Suppressor macrophage treated with lipopolysaccharide for 4 hours (primary cell): ENCODE data around the gene ATP1A4.

ENCODE experiments used
- DNase-seq: peaks from one replicate; pipeline ENCODE4 v3.0.0-alpha.2; 2020

ATP1A4 gene

DNA sequence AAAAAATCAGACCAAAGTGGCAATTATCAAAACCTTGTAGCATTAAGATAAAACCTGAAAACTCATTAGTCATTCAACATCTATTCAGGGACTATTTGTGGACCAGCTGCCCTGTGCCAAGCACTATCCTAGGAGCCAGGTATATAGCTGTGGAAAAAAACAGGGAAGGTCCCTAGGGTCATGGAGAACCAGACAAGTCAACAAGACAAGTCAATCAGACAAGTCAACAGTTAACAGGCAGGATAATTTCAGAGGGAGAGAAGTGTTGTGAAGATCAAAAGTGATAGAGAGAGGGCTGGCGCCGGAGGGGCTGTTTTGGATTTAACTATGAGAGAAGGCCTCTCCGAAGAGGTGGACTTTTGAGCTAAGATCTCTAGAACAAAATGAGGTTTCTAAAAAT is 3.3 kb upstream of the ATP1A4 start:
- DNase-seq, result no peak

DNA sequence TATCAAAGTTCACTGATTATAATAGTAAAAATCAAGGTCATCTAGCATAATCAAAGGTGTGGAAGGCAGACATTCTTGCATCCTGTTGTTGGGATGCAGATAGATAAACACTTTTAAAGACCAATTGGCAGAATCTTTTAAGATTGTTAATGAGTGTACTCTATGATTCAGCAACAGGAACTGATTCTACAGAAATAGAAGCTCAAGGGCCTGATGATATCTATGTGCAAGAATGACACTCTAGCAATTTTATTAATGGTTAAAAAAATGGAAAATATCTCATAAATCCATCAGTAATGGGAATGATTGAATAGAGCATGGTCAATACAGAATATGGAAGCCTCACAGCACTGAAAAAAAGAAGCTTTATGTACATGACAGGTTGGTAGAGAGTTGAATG is 2.2 kb upstream of the ATP1A4 start:
- DNase-seq, result no peak

DNA sequence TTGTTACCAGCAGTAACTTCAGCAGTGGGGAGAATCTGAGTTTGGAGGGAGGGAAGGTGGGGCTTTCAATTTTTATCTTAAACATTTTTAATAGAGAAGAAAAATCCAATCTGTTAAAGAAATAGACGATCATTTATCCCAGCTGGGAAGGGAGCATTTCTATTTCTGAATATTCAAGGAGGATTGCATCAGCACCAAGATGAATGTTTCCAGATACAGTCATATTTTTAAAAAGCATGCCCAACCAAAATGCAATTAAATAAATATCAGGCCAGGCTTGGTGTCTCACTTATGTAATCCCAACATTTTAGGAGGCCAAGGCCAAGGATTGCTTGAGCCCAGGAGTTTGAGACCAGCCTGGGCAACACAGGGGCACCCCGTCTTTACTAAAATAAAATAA is 1.7 kb upstream of the ATP1A4 start:
- no peak for DNase-seq

DNA sequence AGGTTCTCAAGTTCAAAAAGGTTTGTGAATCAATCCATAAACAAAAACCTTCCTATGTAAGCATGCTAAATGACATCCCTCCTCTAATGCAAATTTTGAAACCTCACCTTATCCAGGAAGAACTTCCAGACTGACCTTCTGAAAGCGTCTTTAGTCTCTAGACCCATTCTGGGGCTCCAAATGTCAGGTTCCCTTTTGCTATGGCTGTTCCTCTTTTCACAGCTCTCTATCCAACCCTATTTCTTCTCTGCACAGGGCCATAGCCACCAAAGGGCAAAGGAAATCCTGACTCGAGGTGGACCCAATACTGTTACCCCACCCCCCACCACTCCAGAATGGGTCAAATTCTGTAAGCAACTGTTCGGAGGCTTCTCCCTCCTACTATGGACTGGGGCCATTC is 3.4 kb downstream of the ATP1A4 start:
- peak; percentile 71 for DNase-seq

DNA sequence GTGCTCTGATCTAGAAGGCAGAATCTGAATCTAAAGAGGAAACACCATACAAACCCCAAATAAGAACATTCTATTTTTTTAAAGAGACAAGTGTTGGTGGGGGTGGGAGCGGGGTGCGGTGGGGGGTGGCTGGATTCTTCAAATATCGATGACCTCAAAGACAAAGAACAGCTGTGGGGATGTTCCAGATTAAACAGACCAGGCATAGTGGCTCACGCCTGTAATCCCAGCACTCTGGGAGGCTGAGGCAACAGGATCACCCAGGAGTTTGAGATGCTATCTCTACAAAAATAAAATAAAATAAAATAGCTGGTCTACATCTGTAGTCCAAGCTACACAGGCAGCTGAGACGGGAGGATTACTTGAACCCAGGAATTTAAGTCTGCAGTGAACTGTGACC is 5.0 kb downstream of the ATP1A4 start:
- DNase-seq, result no peak

DNA sequence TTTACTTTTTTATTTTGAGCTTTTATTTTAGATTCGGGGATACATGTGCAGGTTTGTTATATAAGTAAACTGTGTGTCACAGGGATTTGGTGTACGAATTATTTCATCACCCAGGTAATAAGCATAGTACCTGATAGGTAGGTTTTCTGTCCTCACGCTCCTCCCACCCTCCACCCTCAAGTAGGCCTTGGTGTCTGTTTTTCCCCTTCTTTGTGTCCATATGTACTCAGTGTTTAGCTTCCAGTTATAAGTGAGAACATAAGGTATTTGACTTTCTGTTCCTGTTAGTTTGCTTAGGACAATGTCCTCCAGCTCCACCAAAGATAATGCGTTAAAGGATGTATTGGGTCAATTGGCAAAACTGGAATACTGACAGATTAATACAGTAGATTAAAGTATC is 5.8 kb downstream of the ATP1A4 start:
- DNase-seq, result no peak

DNA sequence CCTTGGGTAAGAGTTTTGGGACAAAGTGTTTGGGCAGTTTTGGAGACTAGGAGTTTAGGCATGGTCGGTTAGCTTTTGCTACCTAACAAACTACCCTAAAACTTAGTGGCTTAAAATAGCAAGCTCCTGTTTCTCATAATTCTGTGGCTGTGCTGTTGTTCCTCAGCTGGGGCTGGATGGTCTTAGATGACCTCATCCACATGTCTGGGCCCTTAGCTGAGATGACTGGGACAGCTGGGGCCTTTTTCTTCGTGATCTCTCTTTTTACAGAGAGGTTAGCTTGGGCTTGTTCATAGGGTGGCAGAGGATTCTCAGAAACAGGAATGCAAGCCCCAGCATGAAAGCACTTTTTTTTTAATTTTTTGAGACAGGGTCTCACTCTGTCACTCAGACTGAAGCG is 6.6 kb downstream of the ATP1A4 start:
- DNase-seq, result no peak

DNA sequence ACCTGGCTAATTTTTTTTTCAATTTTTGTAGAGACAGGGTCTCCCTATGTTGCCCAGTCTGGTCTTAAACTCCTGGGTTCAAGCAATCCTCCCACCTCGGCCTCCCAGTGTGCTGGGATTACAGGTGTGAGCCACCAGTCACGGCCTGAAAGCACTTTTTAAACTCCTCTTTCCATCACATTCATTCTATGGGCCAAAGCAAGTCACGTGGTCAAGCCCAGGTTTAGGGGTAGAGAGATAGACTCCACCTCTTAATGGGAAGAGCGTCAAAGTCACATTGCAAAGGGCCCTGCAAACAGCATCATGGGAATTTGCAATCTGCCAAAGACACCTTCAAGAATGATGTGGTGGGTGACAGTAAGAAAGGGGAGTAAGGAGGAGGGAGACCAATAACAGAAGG is 7.1 kb downstream of the ATP1A4 start:
- no peak for DNase-seq

DNA sequence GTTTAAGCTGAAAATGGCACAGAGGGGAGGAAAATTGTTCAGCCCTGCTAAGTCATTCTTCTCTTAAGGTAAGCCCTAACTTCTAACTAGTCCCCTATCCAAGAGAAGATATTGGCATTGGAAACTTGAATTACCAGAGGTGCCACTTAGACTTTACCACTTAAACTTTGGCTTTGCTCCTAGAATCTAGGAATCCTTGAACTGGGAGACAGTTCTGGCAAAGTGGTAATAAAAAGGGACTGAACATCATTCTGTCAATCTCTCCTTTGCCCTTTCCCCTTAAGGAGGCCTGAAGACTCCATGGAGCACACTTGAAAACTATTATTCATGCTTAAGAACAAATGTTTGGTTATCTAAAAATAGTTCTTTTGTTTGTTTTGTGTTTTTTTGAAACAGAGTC is 8.4 kb downstream of the ATP1A4 start:
- no peak for DNase-seq

DNA sequence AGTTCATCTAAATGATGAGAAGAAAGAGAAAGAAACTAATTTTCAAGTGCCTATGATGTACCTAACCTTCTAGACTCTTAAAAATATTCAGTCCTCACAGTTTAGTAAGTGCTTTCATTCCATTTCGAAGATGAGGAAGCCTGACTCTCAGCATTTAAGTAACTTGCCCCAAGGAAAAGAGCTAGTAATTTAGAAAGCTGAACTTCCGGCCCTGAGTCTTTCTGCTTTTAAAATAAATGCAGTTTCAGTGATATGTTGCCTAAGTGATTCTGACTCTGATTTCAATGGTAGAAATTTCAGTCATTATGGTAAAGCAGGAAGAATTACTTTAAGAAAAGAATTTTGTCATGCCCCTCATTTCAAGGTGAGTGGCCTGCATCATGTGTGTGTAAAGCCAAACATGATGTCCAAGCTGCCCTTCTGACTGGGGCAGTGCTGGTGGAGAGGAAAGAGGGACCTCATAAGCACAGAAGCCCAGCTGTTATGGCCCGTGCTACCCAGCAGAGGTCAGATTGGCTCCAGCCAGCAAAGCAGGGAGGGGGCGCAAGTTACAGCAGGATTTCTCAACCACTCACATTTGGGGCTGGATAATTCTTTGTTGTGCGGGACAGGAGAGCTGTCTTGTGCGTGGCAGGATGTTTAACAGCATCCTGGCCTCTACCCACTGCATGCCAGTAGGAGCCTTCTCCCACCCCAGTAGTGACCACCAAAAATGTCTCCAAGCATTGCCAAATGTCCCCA is 10.7 kb downstream of the ATP1A4 start:
- DNase-seq, result peak; percentile 54

DNA sequence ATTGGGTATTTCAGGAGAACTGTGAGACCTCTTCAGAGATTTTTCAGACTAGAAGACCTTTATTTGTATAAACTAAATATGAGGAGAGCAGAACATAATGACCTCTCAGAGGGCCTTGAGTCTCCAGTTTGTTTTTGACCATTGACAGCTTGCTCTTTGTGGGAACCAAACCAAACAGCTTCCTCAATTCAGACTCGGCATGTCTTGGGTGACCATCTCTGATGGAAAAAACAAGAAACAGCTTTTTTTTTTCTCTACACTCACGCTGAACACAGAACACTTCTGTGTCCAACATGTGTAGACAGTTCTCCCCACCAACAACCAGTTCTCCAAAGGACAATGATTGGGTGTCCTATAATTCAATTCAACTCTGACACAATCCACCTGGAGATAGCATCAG is 11.5 kb downstream of the ATP1A4 start:
- DNase-seq, result peak; percentile 43

DNA sequence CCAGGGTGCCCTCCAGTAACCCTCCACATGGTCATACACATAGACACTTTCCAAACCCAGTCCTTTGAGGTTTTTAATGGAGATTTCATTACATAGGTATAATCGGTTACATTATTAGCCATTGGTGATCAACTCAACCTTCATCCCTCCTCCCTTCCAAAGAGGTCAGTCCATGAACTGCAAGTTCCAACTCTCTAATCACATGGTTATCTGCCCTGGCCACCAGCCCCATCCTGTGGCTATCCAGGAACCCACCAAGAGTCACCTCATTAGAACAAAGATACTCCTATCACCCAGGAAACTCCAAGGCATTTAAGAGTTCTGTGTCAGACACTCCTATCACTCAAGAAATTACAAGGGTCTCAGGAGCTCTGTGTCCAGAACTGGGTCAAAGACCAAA is 12.2 kb downstream of the ATP1A4 start:
- DNase-seq, result peak; percentile 42

DNA sequence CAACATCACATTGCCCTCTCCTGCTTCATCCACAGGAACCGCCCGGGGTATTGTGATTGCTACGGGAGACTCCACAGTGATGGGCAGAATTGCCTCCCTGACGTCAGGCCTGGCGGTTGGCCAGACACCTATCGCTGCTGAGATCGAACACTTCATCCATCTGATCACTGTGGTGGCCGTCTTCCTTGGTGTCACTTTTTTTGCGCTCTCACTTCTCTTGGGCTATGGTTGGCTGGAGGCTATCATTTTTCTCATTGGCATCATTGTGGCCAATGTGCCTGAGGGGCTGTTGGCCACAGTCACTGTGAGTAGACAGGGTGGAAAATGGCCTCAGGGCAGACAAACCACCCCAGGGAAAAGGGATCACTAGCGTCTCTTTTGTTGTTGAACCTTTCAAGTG is 12.7 kb downstream of the ATP1A4 start:
- DNase-seq, result no peak

DNA sequence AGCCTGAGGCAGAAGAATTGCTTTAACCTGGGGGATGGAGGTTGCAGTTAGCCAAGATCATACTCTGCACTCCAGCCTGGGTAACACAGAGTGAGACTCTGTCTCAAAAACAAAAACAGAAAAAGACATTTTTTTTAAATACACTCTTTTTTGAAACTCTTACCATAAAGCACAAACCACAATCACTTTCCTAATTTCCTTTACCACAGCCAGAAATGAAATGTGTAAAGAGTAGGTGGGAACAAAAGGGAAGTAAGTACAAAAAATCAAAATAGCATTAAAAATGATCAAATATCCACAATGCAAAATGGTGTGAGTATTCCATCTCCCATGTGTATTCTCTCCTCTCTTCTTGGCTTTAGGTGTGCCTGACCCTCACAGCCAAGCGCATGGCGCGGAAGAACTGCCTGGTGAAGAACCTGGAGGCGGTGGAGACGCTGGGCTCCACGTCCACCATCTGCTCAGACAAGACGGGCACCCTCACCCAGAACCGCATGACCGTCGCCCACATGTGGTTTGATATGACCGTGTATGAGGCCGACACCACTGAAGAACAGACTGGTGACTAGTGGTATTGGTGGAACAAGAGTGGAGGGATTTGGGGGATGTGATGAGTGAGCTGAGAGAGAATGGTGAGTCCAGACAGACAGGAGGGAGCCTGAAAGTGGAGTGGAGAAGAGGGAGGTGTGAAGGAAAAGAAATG is 14.9 kb downstream of the ATP1A4 start:
- DNase-seq, result peak; percentile 74

DNA sequence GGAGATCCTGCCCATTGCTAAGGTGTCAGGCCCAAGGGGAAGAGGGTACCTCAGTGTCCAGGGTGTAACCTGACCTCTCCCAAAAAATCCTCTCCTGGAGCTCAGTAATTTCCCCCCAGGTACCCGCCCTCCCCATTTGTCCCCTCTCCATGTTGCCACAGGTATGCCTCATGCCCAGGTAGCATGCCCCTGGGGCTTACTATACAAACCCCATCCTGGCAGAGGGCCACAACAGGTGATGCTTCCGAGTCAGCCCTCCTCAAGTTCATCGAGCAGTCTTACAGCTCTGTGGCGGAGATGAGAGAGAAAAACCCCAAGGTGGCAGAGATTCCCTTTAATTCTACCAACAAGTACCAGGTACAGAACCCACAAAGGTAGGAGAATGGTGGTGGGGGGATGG is 15.7 kb downstream of the ATP1A4 start:
- no peak for DNase-seq

DNA sequence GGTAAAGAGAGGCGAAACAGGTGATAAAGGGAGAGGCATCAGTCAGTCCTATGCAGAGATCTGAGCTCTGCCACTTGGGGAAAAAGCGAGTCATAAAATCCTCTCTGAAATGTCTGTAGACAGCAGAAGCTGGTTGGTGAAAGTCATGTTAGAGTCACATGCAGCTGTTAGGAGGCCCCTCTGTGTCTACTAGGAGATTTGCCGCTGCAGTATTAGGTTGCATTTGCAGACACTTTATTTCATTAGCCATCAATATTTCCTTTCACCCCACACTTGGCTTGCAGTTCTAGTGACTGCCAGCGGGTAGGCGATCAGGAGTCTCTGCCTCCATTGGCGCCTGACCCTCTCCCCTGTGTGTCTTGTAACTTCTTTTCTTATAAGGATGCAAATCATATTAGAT is 16.2 kb downstream of the ATP1A4 start:
- DNase-seq, result peak; percentile 37

DNA sequence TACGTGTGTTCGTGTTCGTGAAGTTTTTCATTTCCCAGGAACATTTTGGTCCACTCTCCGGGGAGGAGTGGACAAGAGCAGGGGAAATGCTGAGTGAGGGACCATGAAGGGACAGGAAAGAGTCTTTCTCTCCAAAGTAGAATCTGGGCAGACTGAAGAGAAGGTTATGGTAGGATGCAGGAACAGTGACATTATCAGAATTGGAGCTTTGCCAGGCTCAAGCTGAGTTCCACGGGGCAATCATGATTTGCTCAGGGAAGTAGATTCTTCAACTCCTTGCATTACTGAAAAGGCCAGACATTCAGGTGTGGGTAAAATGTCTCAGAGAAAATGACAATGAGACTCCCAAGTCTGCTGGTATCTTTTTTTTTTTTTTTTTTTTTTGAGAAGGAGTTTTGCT is 16.6 kb downstream of the ATP1A4 start:
- DNase-seq, result no peak

DNA sequence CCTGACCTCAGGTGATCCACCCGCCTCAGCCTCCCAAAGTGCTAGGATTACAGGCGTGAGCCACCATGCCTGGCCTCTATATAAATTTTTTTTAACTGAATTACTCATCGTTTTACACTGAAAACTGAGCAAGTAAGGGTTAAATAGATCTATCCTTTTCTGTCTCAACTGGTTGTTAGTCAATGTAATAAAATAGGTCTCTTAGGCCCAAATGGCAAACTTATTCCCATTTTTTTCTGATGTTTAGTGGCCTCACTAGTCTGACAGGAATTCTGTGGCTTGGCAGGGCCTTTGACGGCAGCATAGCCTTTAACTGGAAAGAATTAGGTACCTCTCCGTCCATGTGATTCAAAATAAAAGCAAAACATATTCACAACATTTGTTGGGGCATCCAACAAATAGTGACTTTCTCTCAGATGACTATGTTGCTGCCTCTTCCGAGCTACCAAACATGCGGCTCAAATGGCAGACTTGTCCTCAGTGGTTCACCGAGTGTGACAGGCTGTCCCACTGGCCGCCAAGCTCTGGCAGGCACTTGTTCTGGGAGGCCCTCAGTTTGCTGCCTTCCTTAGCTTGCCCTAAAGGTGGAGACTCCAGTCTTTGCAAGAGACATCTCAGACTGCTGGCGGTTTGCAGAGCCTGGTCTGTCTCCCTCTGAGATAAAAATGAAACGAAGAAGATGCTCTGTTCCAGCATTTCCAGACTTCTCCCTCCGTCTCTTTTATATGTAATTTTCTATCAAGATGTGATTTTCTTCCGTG is 17.4 kb downstream of the ATP1A4 start:
- DNase-seq, result no peak

DNA sequence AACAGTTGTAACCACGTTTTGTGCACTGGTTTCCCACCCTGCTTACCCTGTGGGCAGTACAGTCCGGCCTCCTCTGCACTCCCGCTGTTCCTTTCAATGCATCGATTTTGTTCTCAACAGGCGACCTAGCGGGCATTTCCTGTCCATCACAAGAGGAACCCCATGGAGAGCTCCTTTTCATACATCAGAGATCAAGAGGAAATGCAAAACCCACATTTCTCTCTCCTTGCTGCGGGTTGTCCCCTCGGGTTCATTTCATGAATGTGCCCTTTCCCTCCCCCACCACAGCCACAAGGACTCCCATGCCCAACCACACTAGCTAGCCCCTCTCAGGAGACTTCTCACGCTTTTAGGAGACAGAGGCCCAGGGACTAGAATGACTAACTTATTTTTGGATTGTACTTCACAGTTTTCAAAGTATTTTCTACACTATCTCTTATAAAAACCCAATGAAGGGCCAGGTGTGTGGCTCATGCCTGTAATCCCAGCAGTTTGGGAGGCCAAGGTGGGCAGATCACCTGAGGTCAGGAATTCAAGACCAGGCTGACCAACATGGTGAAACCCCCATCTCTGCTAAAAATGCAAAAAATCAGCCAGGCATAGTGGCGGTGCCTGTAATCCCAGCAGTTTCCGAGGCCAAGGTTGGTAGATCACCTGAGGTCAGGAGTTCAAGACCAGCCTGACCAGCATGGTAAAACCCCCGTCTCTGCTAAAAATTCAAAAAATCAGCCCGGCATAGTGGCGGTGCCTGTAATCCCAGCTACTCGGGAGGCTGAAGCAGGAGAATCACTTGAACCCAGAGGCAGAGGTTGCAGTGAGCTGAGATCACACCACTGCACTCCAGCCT is 18.4 kb downstream of the ATP1A4 start:
- DNase-seq, result no peak

DNA sequence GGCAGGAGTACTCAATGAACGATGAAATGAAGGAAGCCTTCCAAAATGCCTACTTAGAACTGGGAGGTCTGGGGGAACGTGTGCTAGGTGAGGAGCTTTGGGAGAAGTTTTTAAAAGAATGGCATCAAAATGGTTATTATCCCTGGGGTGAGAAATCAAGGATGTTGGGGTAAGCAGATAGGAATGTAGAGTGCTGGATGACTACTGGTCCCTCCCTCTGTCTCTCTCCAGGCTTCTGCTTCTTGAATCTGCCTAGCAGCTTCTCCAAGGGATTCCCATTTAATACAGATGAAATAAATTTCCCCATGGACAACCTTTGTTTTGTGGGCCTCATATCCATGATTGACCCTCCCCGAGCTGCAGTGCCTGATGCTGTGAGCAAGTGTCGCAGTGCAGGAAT is 20.0 kb downstream of the ATP1A4 start:
- DNase-seq, result no peak

DNA sequence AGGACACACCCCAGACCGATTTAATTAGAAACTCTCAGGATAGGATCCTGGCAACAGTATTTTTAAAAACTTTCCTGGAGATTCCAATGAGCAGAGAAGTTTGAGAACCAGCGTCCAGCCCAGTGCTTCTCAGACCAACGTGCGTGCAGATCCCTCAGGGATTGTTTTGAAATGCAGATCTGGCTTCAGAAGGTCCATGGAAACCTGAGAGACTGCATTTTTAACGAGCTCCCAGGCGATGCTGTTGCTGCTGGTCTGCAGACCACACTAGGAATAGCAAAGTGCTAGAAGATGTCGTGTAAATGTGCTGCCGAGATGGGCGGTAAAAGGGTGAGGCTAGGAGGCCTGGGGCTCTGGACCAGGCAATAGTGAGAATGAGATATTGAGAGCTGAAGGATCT is 20.6 kb downstream of the ATP1A4 start:
- no peak for DNase-seq

DNA sequence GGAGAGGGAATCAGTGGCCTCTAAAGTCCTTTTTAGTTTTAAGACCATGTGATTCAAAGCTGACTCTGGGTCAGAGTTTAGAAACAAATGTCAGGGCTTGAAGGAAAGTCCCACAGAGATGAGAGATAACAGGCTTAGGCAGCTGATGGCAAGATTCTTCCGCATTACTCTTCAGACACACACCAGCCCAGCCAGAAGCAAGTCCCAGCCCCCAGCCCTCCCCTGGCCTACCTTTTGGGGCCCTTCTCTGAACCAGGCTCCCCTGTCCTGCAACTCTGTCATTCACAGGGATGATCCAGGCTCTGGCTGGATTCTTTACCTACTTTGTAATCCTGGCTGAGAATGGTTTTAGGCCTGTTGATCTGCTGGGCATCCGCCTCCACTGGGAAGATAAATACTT is 25.8 kb downstream of the ATP1A4 start:
- DNase-seq, result no peak

DNA sequence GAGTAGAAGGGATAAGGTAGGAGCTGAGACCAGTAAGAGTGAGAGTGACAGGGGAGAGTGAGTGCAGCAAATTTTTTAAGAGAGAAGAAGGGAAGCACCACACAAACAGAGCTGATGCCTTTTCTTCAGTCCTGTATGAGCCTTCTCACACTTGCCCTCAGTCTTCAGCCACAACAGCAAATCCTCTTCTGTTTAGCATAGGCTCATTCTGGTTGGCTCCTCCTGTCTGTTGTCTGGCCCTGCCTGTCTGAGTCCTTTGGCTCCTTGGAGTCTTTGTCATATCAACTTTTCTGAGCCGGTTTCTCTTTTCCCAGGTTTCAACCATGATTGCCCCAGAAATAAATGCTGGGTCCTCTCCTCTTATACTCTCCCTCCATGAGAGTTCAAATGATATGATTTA is 26.3 kb downstream of the ATP1A4 start:
- no peak for DNase-seq
